GM19468 (cell line): ENCODE measurements around the gene VPS13D.

Experiments used
- ATAC-seq: cut with Tn5 transposase; IDR thresholded peaks from one replicate; pipeline ENCODE4 v1.9.1; 2021; ENCODE audit warnings: mild to moderate bottlenecking, moderate library complexity, moderate number of reproducible peaks; ENCODE audit not compliant: unreplicated experiment; ENCODE audit errors: extremely low read depth

VPS13D gene

DNA sequence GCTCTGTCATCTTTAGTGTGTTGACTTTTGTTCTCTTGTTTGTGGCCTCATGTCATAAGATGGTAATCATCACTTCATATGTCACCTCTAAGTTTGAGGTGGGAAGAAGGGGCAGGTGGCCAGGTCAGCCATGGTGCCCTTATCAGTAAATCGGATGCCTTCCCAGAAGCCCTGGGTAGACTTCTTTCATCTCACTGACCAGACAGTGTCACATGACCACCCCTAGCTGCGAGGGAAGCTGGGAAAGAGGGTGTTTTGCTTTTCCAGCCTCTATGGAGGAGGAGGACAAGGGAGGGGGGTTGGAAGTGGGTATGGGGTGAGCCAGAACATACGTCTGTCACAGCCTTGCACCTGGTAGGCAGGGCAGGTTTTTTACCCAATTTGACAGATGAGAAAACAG is 34.4 kb upstream of the VPS13D start:
- ATAC-seq, result no peak

DNA sequence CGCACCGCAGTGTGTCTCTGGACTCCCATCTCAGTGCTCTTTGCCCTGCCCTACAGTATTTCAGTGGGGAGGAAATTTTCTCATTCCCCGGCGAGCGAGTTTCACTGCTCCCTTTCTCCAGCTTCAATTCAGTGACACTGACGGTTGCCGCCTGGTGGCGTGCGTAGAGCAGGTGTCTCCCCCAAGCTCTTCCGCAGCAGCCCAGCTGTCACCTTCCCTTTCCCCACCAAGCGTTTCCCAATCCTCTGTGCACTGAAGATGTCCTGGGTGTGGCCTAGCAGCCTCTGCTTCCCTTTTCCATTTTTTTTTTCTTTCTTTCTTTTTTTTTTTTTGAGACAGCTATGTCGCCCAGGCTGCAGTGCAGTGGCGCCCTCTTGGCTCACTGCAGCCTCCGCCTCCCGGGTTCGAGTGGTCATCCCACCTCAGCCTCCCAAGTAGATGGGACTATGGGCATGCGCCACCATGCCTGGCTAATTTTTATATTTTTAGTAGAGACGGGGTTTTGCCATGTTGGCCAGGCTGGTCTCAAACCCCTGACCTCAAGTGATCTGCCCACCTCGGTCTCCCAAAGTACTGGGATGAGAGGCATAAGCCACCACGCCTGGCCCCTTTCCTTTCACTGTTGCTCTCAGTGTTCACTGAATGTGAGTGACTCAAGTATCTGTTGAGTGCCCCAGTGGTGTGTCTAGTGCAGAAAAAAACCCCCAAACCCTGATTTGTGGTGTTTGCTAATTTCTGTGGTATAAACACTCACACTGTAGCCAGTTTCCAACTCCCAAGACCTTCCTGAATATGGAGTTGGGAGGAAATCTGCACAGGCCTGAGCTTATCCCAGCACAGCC is 33.0 kb upstream of the VPS13D start:
- ATAC-seq, result no peak

DNA sequence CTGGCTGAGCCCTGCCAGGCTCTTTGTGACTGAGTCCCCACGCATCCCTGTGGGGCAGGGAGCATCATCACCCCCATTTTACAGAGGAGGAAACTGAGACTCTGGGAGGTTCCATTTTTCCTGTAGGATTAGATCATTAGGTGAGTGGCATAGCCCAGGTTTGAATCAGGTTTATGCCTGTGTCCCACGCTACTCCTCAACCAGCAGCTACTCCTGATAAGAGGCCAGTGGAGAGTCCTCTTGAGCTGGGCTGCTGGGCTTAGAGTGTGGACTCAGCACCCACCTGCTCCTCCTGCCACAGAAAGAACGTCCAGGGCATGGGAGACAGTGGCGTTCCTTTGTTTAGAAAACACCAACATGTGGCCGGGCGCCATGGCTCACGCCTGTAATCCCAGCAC is 32.3 kb upstream of the VPS13D start:
- no peak for ATAC-seq

DNA sequence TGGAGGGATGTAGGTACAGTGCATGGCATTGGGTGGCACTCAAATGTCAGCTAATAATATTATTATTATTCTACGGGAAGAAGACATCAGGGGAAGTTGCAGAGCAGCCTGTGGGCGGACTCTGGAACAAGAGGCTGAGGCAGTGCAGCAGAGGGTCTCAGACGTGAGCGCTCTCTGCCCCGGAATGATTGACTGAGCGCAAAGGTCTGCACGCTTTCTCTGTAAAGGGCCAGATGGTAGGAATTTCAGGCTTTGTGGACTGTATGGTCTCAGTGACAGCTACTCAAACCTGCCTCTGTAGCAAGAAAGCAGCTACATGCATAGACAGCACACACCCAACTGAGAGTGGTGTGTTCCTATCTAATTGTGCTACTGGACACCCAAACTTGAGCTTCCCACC is 29.6 kb upstream of the VPS13D start:
- ATAC-seq, result no peak

DNA sequence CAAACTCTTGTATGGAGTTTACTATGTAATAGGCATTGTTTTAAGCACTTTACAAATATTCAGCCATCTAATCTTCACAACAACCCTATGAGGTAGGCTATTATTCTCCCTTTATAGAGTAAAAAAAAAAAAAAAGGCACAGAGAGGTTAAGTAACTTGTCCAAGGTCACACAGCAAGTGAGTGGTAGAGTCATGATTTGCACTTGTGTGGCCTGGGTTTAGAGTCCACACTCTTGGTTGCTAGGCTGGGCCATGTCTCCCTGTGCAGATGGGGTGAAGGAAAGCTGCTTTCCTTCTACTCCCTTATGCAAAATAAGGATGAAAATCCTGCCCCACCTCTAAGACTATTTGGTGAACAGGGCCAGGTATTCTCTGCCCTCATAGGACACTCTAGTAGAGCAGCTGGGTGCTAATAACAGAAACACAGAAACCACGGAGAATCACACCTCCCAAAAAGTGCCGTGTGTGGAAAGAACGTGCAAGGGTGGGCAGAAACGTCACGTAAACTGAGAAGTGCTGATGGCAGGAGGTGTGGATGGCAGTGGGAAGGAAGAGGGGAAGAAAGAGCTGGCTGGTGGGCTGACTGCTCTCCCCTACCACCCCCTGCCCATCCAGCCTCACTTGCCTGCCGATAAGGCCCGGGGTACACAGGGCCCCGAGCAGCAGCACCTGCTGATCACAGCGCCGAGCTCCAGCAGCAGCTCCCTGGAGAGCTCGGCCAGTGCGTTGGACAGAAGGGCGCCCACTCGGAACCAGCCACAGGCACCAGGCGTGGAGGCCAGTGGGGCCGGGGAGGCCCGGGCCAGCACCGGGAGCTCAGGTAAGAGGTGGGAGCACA is 28.3 kb upstream of the VPS13D start:
- ATAC-seq, result no peak

DNA sequence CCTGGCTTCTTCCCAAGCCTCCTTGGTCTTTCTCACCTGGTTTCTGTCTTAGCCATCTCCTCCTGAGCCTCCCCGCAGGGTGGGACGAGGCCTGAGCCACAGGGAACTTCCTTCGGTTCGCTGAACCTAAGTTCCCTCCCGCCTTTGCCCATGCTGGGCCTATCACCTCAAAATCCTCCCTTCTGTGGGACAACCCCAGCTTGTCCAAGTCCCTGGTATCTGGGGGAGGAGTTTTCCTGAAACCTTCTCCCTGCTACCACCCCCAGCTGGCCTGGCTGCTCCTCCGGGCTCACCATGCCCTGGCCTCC is 27.7 kb upstream of the VPS13D start:
- ATAC-seq, result no peak

GRCh38 chr1:12202577-12202976 is 27.3 kb upstream of the VPS13D start:
- ATAC-seq, result no peak

- ATAC-seq, result no peak
These were observed 26.4 kb upstream of the VPS13D start for GRCh38 chr1:12203216-12204007.

GRCh38 chr1:12204140-12204539 is 25.7 kb upstream of the VPS13D start:
- ATAC-seq, result no peak

GRCh38 chr1:12204754-12205658 is 24.8 kb upstream of the VPS13D start:
- ATAC-seq, result no peak

DNA sequence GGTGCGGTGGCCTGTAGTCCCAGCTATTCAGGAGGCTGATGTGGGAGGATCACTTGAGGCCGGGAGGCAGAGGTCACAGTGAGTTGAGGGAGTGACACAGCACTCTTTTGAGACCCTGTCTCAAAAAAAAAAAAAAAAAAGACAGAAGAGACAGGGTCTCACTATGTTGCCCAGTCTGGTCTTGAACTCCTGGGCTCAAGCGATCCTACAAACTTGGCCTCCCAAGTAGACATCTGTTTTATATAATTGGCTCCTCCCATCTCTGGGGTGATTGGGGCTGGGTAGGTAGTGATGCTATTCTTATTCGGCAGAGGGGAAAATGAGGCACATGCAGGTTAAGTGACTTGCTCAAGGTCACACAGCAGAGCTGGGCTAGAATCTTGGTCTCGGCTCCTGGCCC is 23.6 kb upstream of the VPS13D start:
- ATAC-seq, result no peak

DNA sequence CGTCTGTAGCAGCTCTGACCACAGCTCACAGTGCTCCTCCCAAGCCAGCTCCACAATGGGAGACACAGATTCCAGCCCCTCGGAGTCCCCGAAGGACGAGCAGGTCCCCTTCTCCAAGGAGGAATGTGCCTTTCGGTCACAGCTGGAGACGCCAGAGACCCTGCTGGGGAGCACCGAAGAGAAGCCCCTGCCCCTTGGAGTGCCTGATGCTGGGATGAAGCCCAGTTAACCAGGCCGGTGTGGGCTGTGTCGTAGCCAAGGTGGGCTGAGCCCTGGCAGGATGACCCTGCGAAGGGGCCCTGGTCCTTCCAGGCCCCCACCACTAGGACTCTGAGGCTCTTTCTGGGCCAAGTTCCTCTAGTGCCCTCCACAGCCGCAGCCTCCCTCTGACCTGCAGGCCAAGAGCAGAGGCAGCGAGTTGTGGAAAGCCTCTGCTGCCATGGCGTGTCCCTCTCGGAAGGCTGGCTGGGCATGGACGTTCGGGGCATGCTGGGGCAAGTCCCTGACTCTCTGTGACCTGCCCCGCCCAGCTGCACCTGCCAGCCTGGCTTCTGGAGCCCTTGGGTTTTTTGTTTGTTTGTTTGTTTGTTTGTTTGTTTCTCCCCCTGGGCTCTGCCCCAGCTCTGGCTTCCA is 22.9 kb upstream of the VPS13D start:
- ATAC-seq, result no peak

DNA sequence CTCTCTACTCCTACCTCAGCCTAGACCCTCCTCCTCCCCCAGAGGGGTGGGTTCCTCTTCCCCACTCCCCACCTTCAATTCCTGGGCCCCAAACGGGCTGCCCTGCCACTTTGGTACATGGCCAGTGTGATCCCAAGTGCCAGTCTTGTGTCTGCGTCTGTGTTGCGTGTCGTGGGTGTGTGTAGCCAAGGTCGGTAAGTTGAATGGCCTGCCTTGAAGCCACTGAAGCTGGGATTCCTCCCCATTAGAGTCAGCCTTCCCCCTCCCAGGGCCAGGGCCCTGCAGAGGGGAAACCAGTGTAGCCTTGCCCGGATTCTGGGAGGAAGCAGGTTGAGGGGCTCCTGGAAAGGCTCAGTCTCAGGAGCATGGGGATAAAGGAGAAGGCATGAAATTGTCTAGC is 21.6 kb upstream of the VPS13D start:
- ATAC-seq, result no peak

DNA sequence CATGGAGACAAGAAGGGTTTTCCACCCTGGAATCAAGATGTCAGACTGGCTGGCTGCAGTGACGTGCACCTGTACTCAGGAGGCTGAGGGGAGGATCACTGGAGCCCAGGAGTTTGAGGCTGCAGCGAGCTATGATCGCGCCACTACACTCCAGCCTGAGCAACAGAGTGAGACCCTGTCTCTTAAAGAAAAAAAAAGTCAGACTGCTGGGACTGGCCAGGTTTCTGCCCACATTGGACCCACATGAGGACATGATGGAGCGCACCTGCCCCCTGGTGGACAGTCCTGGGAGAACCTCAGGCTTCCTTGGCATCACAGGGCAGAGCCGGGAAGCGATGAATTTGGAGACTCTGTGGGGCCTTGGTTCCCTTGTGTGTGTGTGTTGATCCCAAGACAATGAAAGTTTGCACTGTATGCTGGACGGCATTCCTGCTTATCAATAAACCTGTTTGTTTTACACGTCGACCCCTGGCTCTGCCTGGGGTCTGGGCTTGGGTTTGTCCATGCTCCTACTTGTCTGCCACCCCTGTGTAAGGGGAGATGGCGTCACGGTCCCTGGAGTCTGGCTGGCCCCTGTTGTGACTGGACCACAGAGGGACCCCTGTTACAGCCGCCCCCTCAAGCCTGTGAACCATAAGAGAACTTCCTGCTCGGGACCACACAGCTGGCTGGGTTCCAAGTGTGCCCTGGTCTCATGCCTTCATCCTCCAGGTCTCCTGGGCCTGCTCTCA is 20.9 kb upstream of the VPS13D start:
- no peak for ATAC-seq

GRCh38 chr1:12209495-12209832 is 20.4 kb upstream of the VPS13D start:
- no peak for ATAC-seq

DNA sequence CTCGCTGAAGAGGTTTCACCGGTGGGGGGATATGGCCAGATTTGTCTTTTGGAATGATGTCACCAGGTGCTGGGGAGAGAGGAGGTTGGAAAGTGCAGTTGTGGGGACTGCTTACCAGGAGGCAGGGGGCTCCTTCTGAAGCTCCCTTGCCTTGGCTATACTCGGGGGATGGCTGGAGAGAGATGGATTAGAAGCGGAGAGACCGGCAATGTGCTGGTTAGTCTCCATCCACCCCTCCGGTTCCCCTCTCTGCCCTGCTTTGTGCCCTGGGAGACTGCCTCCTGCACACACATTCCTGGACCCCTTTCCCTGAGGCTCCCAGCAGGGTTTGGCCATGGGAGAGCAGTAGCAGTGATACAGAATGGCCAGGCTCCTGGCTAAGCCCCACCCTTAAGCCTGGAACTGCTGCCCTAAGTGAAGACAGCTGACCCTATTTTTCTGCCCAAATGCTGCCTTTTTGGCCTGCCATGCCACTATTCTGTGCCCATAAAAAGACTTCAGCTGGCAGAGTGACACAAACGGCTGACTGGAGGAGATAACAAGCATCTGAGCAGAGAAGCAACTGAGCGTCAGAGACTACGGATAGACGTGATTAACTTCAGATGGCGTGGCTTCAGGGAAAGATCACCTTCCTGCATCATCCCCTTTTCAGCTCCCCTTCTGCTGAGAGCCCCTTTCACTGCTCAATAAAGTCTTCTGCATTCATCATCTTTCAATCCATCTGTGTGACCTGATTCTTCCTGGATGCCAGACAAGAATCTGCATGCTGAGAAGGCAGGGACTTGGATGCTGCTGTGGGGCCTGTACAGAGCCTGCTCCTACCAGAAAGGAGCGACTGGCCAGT is 14.5 kb upstream of the VPS13D start:
- no peak for ATAC-seq

DNA sequence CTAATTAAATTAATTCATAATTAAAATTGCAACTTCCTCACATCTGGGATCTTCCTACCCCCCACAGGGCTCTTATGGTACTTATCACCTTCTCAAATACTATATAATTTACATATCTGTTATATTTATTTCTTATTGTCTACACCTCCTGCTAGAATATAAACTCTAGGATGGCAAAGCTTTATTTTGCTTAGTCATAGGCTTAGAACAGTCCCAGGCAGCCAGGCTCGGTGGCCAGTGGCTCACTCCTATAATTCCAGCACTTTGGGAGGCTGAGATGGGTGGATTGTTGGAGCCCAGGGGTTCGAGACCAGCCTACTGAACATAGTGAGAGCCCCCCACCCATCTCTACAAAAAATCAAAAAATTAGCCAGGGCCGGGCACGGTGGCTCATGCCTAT is 10.0 kb upstream of the VPS13D start:
- no peak for ATAC-seq

GRCh38 chr1:12220890-12221289 is 8.9 kb upstream of the VPS13D start:
- ATAC-seq, result no peak
